ENCODE results near the gene FARS2.

DNA sequence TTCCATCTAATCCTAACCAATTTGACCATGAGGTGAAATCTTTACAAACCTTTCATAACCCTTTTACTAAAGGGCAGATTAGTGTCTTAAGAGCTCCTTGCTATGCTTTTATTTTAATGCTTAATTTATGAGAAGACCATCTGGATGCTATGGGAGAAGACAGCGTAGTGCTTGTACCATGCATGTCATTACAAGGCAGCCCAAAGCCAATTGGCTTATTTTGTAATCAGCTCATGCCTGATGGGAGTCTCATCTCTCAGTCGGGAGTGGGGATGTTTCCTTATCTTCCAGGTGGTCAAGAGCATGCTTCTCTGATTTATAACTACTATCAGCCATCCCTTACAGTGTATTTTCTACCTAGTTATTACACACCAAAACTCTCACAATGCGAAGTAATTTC, 304.7 kb downstream of the FARS2 start:
- no peak for TF ChIP-seq POLR2AphosphoS5 (IDR thresholded peaks at IDR 0.05)
- TF ChIP-seq, protein P1, sequence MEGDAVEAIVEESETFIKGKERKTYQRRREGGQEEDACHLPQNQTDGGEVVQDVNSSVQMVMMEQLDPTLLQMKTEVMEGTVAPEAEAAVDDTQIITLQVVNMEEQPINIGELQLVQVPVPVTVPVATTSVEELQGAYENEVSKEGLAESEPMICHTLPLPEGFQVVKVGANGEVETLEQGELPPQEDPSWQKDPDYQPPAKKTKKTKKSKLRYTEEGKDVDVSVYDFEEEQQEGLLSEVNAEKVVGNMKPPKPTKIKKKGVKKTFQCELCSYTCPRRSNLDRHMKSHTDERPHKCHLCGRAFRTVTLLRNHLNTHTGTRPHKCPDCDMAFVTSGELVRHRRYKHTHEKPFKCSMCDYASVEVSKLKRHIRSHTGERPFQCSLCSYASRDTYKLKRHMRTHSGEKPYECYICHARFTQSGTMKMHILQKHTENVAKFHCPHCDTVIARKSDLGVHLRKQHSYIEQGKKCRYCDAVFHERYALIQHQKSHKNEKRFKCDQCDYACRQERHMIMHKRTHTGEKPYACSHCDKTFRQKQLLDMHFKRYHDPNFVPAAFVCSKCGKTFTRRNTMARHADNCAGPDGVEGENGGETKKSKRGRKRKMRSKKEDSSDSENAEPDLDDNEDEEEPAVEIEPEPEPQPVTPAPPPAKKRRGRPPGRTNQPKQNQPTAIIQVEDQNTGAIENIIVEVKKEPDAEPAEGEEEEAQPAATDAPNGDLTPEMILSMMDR (IDR thresholded peaks at IDR 0.05) = no peak
- no peak for TF ChIP-seq POLR2A (IDR thresholded peaks at IDR 0.05)
